NOMO-1 treated with dmso at 0.1 percent for 144 hours (cell line): ENCODE data around the gene UNC50.
A peak's percentile ranks its signal among the peaks of the same experiment; 100 is the strongest.

ENCODE experiments used
- DNase-seq: peaks from one replicate; lab custom pipeline; 2025; ENCODE audit not compliant: unreplicated experiment; lab: John Stamatoyannopoulos, UW

UNC50 gene, protein sequence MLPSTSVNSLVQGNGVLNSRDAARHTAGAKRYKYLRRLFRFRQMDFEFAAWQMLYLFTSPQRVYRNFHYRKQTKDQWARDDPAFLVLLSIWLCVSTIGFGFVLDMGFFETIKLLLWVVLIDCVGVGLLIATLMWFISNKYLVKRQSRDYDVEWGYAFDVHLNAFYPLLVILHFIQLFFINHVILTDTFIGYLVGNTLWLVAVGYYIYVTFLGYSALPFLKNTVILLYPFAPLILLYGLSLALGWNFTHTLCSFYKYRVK

DNA sequence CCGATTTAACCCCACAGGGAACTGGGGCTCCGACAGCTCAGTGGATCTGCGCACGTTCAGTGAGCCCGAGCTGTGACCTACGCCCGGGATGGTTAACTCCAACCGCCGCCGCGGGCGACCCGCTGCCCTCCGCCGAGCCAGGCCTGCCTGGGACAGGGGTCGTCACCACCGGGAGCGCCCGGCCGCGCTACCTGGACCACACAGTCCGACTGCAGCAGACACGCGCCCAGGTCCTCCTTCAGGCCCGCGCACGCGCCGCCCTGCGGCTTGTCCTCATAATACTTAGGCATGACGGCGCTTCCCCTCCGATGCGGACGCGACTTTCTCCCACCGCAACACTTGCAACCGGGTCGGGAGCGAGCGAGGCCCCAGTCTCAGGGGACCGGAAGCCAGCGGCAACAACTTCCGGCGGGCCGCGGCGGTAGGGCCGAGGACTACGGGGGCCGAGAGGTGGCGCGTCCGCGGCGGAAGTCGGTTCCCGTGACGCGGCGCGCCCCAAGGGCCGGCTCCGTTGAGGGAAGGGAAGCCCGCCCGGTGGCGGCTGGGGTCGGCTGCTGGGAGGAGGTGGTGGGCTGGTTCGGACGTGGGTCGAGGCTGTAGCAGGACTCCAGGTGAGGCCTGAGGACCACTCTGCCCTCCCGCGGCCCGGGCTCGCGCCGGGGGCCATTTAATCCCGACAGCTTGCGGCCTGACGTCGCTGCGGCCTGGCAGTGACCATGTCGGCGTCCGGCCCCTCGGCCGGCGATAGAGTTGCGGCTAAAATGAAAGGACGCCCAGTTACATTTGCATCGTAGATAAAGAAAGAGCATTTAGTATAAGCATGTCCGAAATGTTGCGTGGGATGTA is at the start of gene UNC50, which contains the start of gene COA5:
TSS of gene UNC50 (plus strand) at position 474 of the 846 bp plus-strand sequence. CDS start 1,171 bp downstream, outside the sequence.
TSS of gene COA5 (minus strand) at position 397 of the 846 bp plus-strand sequence. CDS start at position 290, 107 bp downstream.
- peak; percentile 92 for DNase-seq

DNA sequence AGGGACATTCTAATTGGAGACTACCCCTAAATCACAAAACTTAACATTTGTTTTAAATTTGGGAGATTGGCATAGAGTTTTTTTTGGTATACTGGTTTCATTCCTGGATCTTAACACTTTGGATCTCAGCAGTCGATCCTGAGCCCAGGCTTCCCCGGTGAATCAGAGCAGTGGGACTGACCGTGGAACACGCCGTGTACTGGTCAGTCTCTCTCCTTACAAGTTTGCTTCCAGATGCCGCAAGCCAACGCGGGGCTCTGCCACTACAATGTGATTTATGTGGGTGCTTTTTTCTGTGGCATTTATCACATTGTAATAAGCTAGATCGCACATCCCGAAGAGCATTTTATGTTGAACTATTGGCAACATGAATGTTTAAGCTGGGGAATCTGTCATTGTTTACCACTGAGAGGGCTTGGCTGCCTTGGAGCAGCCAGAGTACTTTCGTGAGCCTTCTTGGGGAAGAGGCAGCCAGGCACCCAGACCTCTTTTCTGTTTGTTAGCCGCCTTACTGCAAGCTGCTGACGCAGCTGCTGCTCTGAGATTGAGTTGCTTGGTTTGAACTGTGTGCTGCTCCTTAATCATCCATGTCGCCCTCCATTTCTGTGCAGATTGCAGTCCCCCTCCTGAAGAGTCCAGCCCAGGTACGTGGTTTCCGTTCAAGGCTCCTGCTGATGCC is 49.4 kb upstream of the UNC50 start:
- no peak for DNase-seq

DNA sequence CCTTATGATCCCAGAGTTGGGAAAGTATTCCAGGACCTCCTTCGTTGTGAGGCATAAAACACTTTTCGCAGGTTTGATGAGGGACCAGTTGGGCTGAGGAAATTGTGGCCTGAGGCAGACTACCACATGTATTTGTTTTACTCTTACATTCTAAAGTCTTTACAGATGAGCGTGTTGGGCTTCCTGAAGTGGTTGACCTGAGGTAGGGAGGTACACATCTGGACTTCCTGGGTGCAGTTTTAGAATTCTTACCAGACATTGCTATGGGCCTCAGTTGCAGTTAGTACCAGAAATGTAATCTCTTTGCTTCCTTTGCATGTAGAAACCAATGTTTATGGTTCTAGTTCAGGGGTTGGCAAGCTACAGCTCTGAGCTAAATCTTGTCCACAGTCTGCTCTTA is 48.8 kb upstream of the UNC50 start:
- no peak for DNase-seq

DNA sequence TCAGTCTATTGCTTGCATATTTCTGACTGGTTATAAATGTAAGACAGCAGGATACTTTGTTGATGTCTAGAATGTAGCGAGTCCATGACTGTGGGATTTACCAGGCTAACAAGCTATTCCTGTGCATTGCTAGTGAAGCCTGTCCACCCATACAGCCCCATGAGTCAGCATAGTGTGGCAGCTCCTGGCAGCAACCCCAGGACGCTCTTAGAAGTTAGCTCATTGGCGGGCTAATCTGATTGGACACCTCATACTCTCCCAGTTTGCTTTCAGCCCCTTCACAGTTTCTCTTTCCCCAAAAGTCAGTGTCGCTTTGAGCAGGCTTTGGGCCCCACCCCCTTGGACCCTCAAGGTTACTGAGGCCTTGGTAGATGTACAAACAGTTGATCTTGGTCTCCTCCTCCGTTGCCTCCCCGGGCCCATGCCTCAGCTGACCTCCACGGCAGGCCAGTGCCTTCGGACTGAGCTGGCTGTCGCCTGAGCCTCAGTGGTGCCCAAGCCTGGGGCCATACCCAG is 48.1 kb upstream of the UNC50 start:
- DNase-seq: no peak

DNA sequence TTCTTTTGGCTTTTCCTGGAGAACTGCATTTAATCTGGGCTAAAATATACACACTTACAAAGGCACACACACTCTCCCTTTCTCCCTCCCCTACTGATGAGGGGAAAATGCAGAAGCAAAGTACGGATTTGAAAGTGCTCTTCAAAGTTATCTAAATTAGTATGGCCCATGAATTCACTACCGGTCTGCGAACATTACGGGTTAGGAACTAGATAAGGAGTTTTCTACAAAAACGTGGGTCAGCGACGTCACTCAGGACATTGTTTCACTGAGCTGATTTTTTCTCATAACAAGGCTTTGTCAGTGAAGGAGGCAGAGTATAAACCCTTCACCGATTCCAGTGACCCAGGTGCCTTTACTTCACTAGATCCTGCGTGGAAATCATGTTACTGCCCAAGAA is 47.4 kb upstream of the UNC50 start:
- DNase-seq: no peak

DNA sequence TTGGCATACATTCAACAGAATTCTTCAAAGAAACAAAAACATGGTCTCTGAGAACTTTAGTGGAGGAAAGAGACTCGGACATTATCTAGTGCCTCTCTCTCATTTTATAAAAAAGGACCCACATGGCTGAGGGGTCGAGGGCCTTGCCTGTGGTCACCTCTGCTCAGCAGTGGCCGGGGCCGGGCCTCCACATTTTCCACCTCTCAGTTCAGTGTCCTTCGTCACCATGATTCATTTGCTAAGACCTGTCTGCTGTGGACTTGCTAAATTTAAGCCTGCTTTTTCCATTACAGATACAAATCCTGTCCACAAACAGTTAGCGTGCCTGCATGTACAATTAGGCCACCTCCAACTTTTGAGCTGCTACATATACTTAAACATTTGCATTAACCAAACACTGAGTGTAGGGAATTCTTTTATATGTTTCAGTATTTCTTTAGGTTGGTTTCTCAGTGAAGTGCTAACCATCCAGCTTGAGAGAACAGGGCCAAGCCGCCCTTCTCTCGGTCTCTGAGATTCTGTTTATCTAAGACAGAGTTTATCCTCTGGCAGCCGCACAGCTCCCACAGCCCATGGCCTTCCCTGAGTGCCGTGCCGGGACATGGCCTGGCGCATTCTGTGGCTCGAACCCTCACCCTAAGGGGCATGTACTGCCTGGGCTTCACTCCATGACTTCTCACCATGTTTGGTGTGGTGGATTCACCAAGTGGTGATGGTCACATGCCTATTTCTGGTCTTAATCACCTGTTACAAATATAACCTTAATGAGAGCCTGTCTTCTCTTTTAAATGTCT is 46.3 kb upstream of the UNC50 start:
- DNase-seq: no peak

GRCh38 chr2:98563394-98563793 is 45.0 kb upstream of the UNC50 start:
- DNase-seq: no peak

DNA sequence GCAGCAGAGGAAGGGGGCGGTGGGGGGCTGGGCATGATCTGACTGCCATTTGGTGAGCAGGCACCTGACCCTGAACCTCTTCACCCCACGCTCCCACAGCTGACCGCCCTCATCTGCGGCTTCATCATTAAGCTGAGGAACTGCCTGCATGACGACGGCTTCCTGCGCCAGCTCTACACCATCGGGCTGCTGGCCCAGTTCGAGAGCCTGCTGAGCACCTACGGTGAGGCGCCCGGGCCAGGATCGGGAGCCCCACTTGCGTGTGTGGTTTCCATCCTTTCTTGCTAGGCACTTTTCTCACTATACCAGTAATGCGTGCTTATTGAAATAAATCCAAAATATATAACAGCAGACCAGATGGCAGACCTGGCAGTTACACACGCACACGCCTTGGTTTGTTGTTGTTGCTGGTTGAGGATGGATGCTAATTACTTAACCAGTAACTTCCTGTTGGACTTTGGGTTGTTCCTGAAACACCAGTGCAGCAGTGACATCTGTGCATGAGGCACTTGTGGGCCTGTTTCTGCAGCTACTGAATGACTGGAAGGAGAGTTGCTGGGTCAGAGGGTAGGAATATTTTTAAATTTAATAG is 43.8 kb upstream of the UNC50 start:
- DNase-seq: no peak

DNA sequence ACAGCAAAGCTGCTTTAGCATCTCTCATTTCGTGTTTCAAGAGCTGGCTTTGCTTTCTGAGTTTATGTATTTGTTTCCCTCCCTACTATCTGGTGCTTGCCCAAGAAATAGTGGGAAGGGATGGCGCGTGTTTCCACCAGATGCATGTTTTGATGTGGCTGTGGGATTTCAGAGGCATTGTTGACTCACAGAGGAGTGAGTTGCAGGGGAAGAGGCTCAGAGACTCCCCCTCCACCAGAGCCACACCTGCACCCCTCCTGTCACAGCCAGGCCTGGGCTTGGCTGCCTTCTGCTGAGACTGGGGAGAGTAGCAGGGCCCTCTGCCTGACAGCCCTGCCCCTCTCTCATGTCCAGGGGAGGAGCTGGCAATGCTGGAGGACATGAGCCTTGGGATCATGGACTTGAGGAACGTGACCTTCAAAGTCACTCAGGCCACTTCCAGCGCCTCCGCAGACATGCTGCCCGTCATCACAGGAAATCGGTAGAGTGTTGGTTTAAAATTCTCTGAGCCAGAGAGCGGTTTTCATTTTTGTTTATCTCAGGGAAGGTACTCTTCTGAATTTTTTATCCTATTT is 43.0 kb upstream of the UNC50 start:
- no peak for DNase-seq

- no peak for DNase-seq
Measured at GRCh38 chr2:98565941-98566340, 42.4 kb upstream of the UNC50 start.

DNA sequence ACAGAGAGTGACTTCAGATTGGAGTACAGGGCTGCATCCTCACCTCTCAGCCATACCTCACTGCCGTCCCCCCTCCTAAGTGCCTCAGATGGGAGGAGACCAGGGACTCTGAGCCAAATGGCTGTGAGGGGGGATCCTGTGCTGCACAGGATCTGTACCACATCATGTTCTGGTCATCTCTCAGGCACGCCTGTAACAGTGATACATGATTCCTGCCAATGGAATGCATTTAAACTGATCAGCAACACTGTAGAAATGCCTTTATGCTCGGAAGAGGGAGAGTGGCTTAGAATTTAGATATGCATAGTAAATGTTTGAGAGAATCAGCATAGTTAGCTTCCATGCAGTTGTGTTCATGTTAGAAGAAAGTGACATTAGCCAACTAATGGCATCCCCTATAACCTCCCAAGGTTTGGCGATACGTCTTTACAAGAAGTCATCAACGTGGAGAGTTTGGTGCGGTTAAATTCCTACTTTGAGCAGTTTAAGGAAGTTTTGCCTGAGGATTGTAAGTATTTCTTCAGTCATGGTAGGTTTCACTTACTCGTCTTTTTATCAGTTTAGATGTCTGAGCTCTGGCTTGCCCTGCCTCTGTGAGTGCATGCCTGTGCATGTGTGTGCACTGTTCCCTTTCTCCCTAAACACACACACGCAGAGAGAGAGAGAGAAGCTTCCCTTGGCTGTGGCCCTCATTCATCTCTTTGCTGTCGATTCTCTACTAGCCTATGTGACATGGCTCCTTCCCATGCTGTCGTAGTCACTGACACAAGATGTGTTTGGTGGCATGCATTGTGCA is 40.0 kb upstream of the UNC50 start:
- no peak for DNase-seq

DNA sequence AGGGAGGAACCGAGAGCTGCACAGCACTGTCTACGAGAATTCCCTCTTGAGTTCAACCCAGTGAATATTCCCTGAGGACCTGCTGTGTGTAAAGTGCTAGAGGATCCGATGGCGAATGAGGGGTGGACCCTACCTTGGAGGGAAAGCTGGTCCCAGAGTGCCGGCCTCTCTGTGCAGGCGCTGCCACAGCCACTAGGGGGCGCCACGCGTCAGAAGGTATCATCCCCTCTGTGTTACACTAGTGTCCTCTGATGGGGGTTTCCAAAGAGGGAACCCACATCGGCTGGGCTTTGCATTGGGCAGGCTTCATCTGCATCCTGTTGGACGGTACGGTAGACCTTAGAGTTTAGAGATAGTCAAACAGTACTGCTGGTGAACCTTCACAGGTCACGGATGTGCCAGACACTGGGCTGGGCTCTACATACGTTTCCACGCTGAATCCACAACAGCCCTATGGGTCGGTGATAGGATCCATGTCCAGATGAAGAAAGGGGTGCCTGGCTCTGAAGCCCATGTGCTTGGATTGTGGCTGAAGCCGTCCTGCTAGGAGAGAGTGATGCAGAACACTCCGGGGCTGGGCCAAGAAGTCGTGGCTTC is 39.1 kb upstream of the UNC50 start:
- no peak for DNase-seq

GRCh38 chr2:98569915-98570314 is 38.5 kb upstream of the UNC50 start:
- no peak for DNase-seq

GRCh38 chr2:98570356-98570755 is 38.0 kb upstream of the UNC50 start:
- DNase-seq: no peak

- no peak for DNase-seq
Measured at GRCh38 chr2:98571121-98571701, 37.2 kb upstream of the UNC50 start.

DNA sequence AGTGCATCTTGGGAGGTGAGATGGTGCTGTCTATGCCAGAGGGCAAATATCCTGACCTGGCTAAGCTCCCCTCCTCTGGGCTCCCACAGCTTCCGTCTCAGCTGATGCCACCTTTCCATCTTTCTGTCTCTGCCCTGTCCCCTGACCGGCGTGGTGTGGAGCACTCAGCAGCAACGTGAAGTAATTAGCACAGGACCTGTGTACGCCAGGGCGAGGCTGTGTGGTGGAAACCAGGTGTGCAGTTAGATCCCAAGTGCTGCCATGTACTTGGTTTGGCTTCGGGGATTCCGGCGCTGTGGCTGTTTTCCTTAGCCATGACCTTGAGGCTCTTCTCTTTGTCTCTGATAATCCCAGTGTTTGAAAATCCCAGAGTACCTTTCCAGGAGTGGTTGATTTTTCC is 36.6 kb upstream of the UNC50 start:
- DNase-seq: no peak

DNA sequence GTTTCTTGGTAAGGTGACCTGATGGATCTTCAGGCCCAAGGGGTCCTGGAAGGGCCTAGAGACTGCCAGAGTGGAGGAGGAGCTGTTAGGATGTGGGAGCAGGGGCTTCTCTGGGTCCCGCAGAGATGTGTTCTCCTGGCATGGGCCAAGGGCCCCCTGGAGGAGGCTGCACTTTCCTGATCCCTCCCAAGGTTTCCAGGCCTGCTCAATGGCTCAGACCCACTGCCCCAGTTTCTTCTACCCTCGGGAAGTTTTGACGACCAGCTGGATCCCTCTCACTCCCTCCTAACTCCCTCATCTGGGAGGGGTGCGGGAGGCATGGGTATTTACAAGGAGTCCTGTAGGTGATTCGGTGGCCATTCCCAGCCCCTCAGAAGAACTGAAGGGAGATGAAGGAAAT is 36.2 kb upstream of the UNC50 start:
- DNase-seq: no peak

DNA sequence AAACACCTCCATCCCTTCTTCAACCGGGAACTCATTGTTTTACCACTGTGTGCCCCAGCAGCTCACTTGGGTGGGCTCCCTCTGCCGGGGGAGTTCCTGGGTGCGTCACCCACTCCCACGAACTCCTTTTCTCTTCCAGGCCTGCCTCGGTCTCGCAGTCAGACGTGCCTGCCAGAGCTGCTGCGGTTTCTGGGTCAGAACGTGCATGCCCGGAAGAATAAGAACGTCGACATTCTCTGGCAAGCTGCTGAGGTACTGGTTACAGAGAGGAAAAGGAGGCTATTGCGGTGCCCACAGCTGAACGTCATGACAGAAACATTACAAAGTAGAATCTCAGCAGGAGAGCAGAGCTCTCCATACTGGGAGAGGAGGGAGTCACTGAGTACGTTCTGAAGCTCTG is 35.7 kb upstream of the UNC50 start:
- DNase-seq: no peak
